ENCODE measurements around the gene RUFY4.

The RUFY4 gene

GRCh38 chr2:218063486-218063885 lies 5.6 kb upstream of the RUFY4 start:
- DNase-seq (ENCODE audit: low spot score) = no peak

GRCh38 chr2:218063896-218064295 lies 5.2 kb upstream of the RUFY4 start:
- no peak for DNase-seq (ENCODE audit: low spot score)

- no peak for DNase-seq (ENCODE audit: low spot score)
These were observed 3.6 kb upstream of the RUFY4 start for GRCh38 chr2:218065239-218066006.

GRCh38 chr2:218066926-218067515 lies 2.0 kb upstream of the RUFY4 start:
- DNase-seq (ENCODE audit: low spot score) = no peak

GRCh38 chr2:218067523-218067922 lies 1.5 kb upstream of the RUFY4 start:
- no peak for DNase-seq (ENCODE audit: low spot score)

GRCh38 chr2:218069606-218070300 lies 700 bp downstream of the RUFY4 start:
- DNase-seq (ENCODE audit: low spot score) = no peak

GRCh38 chr2:218070587-218070986 lies 1.5 kb downstream of the RUFY4 start:
- no peak for DNase-seq (ENCODE audit: low spot score)

- no peak for DNase-seq (ENCODE audit: low spot score)
These were observed 2.3 kb downstream of the RUFY4 start for GRCh38 chr2:218071218-218071937.

- no peak for DNase-seq (ENCODE audit: low spot score)
These were observed 2.9 kb downstream of the RUFY4 start for GRCh38 chr2:218072002-218072401.

GRCh38 chr2:218072478-218073024 lies 3.5 kb downstream of the RUFY4 start:
- no peak for DNase-seq (ENCODE audit: low spot score)

- DNase-seq (ENCODE audit: low spot score) = no peak
These were observed 4.1 kb downstream of the RUFY4 start for GRCh38 chr2:218073185-218073584.

GRCh38 chr2:218074031-218074430 lies 5.0 kb downstream of the RUFY4 start:
- peak; percentile 11 for DNase-seq (ENCODE audit: low spot score)

- DNase-seq (ENCODE audit: low spot score) = no peak
These were observed 7.1 kb downstream of the RUFY4 start for GRCh38 chr2:218075975-218076811.

- DNase-seq (ENCODE audit: low spot score) = no peak
These were observed 8.6 kb downstream of the RUFY4 start for GRCh38 chr2:218077464-218078216.

GRCh38 chr2:218079943-218080913 lies 11.2 kb downstream of the RUFY4 start:
- DNase-seq (ENCODE audit: low spot score) = peak; percentile 87

GRCh38 chr2:218081063-218081462 lies 12.0 kb downstream of the RUFY4 start:
- DNase-seq (ENCODE audit: low spot score) = no peak

GRCh38 chr2:218081695-218082094 lies 12.6 kb downstream of the RUFY4 start:
- no peak for DNase-seq (ENCODE audit: low spot score)

GRCh38 chr2:218082586-218083351 lies 13.7 kb downstream of the RUFY4 start:
- no peak for DNase-seq (ENCODE audit: low spot score)

- no peak for DNase-seq (ENCODE audit: low spot score)
These were observed 14.3 kb downstream of the RUFY4 start for GRCh38 chr2:218083352-218083676.

All from SW480 (cell line).